Measurements from ENCODE around the gene TSKU. TPM values are rescaled to one million over a fixed set of nuclear protein-coding genes. Genes with fewer than 3 reads are reported as not detected.
"Not testable (repeated sequence)": the region's sequence is repeated elsewhere in the genome, so short reads cannot be mapped to it uniquely, and the experiment has no call there.

The TSKU gene
- polyA plus RNA-seq, 1 donor: 18.6 TPM

DNA sequence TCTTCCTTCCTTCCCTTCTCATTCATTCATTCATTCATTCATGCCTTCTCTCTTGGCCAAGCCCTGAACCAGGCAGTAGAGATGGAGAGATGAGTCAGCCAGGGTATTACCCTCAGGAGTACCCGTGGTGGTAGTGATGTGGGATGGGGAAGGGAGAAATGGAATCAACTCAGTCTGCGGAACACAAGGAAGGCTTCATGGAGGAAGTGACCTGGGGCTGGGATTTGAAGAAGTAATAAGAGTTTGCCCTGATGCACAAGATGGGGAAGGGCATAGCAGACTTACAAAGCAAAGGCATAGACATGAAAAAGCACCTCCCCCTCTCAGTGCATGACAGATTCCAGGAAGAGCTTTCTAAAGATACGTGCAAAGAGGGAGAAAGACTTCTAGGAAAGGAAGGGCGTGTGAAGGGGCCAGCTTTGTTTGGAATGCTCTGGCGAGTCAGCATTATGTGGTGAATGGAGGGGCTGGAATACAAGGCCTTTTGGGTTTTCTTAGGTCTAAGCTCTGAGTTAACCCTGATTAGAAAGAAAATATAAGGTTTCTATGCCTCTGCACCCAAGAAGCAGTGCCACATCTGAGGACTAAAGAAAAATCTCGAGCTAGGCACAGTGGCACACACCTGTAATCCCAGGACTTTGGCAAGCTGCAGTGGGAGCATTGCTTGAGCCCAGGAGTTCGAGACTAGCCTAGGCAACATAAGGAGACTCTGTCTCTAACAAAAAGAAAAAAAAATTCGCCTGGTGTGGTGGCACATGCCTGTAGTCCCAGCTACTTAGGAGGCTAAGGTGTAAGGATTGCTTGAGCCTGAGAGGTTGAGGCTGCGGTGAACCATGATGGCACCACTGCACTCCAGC lies 41.2 kb downstream of the TSKU start:
- DNase-seq (ENCODE audit: low read depth): no peak

DNA sequence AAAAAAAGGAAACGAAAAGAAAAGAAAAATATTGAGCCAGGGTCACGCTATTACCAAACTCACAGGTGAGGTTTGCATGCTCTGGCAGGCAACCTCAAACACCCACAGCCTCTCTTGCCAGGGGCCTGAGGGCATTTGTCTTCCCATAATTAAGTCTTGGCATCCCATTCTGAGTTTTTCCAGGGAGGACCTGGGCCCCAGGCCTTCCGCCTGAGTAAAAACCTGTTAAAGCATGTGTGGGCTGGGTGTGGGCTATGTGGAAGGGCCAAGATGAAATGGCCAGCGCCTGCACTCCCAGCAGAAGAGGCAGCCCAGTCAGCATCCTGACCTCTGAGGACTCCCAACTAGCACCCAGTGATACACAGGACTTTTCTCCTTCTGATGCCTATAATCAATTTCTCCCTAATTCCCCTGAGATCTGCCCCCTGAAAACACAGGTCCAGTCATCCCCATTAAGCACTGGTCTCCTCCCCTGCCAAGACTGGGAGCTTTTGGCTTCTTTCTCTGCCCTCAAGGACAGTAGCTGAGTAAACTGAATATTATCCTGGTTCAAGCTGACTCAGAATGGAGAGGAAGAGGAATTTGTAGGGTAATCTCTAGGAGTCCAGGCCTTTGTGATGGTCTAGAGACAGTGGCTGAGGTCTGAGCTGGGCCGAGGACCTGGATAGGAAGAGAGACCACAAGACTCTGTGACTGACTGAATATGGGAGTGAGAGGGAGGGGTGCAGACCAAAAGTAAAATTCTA lies 42.0 kb downstream of the TSKU start:
- no peak for DNase-seq (ENCODE audit: low read depth)

DNA sequence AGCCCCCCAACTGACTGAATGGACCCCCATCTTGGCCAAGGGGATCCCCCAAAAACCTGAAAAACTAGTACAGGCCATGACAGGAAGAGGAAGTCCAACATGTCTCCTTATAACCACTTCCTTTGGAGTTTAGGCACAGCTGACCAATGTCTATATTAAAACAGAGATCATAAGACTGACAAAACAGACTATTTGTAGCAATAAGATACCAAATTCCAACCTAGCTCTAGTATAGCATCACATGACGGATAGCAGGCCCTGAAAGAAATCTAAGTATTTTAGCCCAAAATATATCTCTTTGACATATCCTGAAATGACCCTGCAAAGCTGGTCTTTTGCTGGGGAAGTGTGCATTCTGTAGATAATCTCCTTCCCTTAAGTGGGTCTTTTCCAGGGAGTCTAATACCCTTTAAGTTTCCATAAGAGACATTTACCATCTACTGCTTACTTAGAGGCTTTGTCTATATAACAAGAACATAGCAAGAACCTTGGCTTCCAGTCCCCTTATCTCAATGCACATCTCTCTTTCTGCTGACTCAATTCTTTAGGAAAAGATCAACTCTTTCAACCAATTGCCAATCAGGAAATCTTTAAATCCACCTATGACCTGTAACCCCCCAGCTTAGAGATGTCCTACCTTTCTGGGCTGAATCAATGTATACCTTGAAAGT lies 42.7 kb downstream of the TSKU start:
- DNase-seq (ENCODE audit: low read depth): no peak

DNA sequence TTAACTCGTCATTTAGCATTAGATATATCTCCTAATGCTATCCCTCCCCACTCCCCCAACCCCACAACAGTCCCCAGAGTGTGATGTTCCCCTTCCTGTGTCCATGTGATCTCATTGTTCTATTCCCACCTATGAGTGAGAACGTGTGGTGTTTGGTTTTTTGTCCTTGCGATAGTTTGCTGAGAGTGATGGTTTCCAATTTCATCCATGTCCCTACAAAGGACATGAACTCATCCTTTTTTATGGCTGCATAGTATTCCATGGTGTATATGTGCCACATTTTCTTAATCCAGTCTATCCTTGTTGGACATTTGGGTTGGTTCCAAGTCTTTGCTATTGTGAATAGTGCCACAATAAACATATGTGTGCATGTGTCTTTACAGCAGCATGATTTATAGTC lies 43.4 kb downstream of the TSKU start:
- not testable (repeated sequence) for DNase-seq (ENCODE audit: low read depth)

DNA sequence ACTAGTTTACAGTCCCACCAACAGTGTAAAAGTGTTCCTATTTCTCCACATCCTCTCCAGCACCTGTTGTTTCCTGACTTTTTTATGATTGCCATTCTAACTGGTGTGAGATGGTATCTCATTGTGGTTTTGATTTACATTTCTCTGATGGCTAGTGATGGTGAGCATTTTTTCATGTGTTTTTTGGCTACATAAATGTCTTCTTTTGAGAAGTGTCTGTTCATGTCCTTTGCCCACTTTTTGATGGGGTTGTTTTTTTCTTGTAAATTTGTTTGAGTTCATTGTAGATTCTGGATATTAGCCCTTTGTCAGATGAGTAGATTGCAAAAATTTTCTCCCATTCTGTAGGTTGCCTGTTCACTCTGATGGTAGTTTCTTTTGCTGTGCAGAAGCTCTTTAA lies 43.8 kb downstream of the TSKU start:
- DNase-seq (ENCODE audit: low read depth): not testable (repeated sequence)

DNA sequence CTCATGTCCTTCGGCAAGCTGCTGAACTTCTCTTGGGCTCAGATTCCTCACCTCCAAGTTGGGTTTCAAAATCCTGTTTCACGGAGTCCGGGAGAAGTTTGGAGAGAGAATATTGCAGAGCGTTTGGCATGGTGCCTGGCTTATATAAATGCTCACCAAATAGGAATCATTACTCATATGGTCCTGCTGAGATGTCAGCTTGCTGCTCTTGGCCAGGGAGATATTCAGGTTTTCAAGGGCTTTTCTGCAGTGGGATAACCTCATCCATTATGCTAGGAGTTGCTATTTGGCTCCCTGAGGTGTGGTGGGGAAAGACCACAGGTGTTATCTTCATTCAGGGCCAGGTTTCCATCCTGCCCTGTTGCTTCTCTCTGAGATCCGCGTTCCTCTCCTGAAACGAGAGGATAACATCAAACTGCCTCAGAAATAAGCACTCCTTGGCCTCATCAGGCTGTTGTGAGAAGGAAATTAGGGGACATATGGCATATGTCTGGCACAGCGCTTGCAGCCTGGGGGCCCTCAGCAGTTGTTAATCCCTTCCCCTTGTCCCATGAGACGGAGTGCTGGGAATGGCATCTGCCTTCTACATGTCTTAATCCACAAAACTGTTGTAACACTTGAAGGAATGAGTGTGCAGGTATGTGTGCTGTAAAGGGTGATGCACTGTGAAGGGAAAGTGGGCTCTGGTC lies 47.6 kb downstream of the TSKU start:
- DNase-seq (ENCODE audit: low read depth): no peak

DNA sequence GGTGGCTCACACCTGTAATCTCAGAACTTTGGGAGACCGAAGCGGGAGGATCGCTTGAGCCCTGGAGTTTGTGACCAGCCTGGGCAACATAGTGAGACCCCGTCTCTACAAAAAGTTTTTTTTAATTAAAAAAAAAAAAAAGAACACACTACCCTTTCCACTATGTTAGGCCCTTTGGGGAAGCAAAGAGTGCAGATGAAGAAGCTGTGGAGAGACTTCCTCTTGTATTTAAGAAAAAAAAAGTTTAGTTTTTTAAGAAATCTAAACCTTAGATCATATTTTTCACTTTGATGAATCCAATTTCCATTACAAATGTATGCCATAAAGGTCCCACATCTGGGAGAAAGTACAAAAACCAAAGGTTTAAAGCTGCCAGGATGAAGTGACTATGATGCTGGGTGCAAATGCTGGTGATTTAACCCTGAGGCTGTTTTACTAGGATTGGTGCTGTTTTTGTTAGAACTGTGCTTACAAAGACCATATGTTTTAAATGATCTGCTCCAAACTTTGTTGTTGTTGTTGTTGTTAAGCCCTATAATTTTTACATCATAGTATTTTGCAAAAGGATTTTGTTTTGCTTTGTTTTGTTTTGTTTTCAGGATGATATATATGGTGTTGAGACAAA lies 48.6 kb downstream of the TSKU start:
- DNase-seq (ENCODE audit: low read depth): no peak

DNA sequence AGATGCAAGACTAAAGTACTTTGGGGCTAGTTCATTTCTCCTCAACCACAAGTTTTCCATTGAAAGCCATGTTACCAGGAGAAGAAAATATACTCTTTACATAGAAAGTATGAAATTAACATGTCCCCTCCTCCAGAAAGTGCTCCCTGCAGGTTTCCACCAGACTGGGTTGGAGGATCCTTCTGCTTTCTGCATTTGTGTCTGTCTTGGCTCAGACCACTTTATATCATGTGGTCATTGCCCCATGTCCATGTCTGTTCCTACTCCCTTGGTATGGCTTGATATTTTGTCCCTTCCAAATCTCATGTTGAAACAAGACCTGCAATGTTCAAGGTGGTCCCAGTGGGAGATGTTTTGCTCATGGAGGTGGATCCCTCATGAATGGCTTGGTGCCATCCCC lies 49.2 kb downstream of the TSKU start:
- no peak for DNase-seq (ENCODE audit: low read depth)

DNA sequence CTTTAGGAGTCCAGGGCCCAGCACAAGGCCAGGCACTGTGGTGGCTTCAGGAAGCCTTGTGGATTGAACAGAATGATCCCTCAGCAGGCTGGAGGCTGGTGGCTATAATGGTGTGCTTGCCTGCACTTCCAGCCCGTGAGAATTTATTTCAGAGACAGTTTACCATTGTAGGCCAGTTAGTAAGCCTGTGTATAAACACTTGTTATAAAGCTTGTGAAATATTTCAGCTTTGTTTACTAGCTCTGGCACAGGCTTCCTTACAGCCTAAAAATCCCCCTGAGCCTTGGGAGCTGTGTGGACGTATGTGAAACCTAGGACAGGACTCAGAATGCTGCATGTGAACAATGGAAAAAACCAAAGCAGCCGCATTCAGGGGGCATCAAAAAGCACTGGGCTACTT lies 51.0 kb downstream of the TSKU start:
- DNase-seq (ENCODE audit: low read depth): no peak

DNA sequence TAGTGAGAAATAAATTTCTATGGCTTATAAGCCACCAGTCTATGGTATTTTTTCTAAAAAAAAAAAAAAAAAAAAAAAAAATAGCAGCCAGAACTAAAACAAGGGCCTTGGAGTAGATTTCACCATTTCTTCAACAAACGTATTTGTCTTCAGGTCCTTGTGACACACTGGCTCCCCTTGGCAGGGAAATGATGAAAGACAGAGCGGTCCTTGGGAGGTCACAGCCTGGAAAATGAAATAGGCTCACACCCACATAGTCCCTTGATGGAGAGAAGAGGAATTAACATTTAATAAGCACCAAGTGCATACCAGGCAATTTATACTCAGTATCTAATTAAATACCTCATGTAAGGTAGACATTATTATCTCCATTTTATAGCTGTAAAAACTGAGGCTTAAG lies 51.9 kb downstream of the TSKU start:
- DNase-seq (ENCODE audit: low read depth): no peak

DNA sequence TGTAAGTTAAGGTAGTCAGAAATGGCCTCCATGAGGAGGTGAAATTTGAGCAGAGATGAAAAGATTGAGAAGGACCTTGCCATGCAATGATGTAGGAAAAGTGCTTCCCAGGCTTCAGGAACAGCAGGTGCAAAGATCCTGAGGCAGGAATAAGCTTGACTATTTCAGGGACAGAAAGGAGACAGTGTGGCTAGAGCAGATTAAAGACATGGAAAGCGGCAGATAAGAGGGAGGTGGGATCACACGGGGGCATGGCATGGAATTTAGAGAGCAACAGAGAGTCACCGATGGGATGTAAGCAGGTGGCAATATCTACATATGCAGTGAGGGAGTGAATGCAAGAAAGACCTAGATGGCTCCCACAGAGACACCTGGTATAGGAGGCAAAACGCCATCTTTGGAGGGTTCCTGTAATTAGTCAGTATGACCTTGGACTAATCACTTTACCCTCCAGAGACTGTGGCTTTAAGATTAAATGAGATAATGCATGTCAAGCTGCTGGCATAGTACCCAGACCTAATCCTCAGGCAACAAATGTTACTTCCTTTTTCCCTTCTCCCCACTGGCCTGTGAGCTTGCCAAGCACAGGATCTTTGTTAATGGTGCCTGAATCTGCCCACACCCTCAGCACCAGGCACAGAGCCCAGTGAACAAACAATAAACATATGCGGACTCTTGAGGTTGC lies 52.9 kb downstream of the TSKU start:
- DNase-seq (ENCODE audit: low read depth): no peak

DNA sequence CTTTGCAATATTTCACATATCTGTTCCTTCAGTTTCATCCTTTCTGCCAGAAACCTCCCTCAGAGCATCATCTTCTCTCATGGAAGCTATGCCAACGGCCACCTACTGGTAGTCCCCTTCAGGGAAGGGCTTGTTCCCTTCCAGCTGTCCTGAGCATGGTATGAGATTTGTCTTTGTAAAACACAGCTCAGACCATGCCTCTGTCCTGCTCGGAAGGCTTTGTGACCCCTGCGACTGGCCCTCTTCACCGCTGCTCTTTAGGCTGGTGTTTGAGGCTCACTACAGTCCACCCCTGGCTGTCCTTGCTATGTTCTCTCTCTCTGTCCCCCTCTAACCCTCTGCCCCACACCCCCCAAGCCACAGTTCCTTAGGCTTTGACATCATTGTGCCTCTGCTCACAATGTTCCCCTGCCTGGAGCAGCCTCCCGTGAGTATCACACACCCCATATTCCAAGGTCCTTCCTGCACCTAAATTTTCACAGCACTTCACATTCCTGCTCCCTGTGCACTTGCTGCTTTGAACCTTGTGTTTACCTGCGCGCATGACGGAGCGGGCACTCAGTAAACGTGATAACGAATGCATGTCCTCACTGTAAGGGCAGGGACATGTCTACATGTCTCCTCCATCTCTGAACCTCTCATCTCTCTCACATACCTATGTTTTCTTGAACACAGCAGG lies 53.6 kb downstream of the TSKU start:
- DNase-seq (ENCODE audit: low read depth): no peak

DNA sequence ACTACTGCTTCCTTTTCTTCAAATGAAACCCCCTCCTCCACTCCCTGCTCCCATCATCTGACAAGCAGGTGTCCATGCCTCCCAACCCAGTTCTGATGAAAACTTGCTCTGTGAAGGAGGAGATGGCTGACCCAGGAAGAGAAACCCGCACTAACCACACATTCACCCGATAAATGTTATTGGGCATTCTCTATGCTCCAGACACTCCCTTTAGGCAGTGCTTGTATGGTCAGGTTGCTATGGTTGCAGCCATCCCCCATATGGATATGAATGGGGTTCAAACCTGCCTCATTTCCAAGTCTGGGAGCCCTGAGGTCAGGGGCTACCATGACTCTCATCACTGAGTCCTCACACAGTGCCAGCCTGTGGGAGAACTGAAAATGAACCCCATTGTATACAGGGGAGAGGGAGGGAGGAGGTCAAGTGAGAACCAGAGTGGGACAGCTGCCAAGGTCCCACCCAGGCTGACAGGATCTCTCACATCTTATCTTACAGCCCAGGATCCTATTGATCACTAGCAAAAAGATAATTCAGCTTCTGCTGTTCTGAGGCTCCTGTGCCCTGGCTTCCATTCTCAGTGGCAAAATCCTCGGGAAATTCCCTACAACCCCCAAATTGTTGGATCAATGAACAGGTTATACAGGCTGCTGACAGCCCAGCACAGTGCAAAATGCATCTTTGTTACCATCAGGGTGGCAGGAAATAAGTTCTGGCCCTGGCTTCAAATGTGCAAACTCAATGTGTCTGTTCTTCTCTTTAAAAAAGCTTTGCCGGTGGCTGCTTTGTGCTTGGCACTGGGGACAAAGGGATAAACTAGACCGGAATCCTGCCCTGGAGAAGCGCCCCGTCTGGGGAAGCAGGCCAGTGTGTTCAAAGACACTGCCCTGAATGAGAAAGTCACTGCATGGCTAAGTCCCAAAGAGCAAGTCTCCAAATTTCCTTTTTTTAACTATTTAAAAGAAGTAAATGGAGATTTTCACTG lies 54.8 kb downstream of the TSKU start:
- DNase-seq (ENCODE audit: low read depth): no peak

DNA sequence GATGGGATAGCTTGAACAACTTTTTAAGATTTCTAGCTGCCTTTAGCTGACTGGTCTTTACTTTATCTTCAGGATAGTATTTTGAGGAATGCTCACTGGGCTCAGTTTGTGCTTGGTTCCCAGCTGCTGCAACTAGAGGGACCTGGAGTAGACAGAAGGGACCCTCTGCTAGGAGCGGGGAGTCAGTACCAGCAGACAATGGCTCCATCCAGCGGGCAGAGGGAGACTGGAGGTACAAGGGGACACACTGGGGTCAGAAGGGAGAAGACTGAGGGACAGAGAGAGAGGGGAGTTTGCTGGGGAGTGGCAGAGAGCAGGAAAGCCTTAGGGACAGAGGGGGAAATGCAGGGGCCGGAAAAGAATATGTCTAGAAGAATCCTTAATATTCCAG lies 55.5 kb downstream of the TSKU start:
- no peak for DNase-seq (ENCODE audit: low read depth)

DNA sequence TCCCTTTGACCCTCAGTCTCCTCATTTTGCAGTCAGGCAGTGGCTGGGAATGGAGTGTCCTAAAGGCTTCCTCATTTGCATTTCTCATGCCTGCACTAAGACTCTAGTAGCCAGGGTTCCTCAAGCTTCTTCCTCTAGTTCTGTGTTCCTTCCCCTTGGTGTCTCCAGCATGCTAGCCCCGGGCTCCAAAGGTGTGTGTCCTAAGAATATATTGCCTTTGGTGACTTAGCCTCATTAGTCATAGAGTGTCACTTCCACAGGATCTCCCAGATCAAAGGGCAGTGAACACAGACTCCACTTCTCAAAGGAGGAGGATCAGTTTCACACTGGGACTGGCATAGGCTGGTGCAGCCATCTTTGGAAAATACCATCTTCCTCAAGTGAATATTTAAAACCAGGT lies 56.2 kb downstream of the TSKU start:
- no peak for DNase-seq (ENCODE audit: low read depth)

DNA sequence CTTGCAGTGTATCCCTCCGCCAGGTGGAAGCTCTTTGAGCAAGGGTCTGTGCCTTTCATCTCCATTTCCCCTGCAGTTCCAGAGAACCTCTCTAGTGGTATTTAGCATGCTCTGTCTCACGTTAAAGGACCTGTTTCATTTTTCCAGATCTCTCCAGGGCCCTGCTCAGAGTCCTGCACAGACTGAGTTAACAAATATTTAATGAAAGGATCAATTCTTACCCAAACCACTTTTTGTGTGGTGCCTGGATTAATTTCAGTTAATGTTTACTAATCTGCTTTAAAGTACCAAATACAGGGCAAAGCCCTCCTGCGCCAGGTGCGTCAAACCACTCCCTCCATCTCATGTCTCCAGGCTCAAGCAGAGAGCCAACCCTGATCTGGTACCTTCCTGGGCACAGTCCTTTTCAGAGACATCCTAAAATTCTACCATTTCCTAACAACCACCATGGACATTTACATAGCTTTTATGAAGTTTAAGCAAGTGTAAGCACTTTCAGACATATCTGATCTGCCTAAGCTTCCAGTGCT lies 58.8 kb downstream of the TSKU start:
- no peak for DNase-seq (ENCODE audit: low read depth)

DNA sequence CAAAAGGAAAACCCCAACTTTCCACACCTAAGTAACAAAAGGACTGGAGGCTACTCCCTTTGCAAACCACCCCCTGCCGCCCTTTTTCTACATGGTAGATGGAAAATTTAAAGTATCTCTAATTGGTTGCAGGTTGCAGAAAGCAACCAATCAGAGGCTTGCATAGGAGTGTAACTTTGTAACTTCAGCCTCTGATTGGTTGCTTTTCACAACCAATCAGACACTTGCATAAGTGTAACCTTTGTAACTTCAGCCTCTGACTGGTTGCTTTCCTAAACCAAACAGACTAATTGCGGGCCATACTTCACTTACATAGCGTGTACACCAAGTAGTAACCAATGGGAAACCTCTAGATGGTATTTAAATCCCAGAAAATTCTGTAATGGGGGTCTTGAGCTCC lies 60.8 kb downstream of the TSKU start:
- DNase-seq (ENCODE audit: low read depth): no peak

DNA sequence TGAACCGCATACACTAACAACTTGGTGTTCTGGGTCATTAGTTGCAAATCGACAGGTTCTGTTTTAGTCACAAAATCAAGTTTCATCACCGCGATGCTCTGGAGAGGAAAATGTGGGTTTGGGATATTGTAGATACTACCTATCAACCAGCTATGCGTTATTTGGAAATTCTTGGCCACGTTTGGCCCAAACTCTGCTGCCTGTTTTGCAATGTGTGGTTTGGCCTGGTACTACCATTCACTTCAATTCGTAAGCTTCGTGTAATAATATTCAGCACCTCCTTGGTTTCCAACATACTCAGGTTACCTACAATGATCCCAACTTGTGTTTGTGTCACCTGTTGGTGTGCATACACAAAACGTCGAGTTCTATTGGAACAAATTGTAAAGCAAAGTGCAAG lies 61.4 kb downstream of the TSKU start:
- no peak for DNase-seq (ENCODE audit: low read depth)

DNA sequence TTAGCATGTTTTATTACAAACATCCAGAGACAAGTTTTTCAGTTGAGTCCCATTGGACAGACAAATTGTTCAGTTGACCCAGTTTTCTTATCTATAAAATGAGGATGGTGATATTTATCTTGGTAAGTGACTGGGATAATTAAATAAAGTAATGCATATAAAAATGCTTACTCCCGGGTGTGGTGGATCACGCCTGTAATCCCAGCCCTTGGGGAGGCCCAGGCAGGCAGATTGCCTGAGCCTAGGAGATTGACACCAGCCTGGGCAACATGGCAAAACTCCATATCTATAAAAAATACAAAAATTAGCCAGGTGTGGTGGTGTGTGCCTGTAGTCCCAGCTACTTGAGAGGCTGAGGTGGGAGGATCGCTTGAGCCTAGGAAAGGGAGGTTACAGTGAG lies 61.9 kb downstream of the TSKU start:
- no peak for DNase-seq (ENCODE audit: low read depth)

All from forelimb muscle (tissue), 1 donor.